H1 (cell line): ENCODE data around the gene SMYD4. TPM values are rescaled to one million over a fixed set of nuclear protein-coding genes. Genes with fewer than 3 reads are reported as not detected.

Experiments
- BRCA1 ChIP-seq: IDR thresholded peaks from 2 replicates; pipeline ENCODE4 v1.6.1; 2012; ENCODE audit warnings: low read depth, low read length, improper control_type of control experiment
- CHD1 ChIP-seq: IDR thresholded peaks from 2 replicates; pipeline ENCODE4 v1.6.1; 2012; ENCODE audit warnings: low read depth, low read length, improper control_type of control experiment
- E2F6 ChIP-seq: IDR thresholded peaks from 2 replicates; pipeline ENCODE4 v1.6.1; 2012; ENCODE audit warnings: inconsistent platforms
- HDAC2 ChIP-seq, 2 experiments: fragments of 300-600 bp in 1 of 2; sonication (generic) in 1 of 2; IDR thresholded peaks; 2 replicates each; pipeline ENCODE4 v1.6.1; 2011 to 2012; ENCODE audit warnings: low read depth in 2 of 2, low read length in 2 of 2, mild to moderate bottlenecking in 2 of 2, moderate library complexity in 2 of 2, borderline replicate concordance in 1 of 2, inconsistent platforms in 1 of 2
- KDM4A ChIP-seq: IDR thresholded peaks from one replicate; pipeline ENCODE4 v1.7.1; 2012; ENCODE audit warnings: low read depth, mild to moderate bottlenecking, moderate library complexity, low read length, inconsistent platforms; ENCODE audit not compliant: severe bottlenecking
- POU5F1 ChIP-seq: IDR thresholded peaks from 2 replicates; pipeline ENCODE4 v1.6.1; 2011; ENCODE audit warnings: low read depth, mild to moderate bottlenecking, low read length, moderate library complexity
- SIRT6 ChIP-seq: IDR thresholded peaks from one replicate; pipeline ENCODE4 v1.7.1; 2012; ENCODE audit warnings: low read length, inconsistent platforms
- SP4 ChIP-seq: IDR thresholded peaks from 2 replicates; pipeline ENCODE4 v1.6.1; 2012; ENCODE audit warnings: low read length, inconsistent platforms
- TAF7 ChIP-seq: optimal IDR thresholded peaks from 2 replicates; pipeline ENCODE3; 2011; ENCODE audit warnings: low read depth, mild to moderate bottlenecking, inconsistent platforms, low read length, moderate library complexity, borderline replicate concordance
- USF2 ChIP-seq: IDR thresholded peaks from 2 replicates; pipeline ENCODE4 v1.6.1; 2011; ENCODE audit warnings: low read length, improper control_type of control experiment
- polyA plus RNA-seq, 7 experiments: library from polyadenylated mRNA; depleted of rRNA in 3 of 7; stranded (reverse) in 5 of 7; unstranded in 2 of 7; fragments of >200 nt in 5 of 7; fragments of 200-250 nt in 2 of 7; gene quantifications; 1 replicate in 5 of 7; 2 replicates in 1 of 7; 4 replicates in 1 of 7; pipeline versions ENCODE4 v1.2.1 to v1.2.3, GENCODE V29; 2011 to 2013; ENCODE audit warnings: missing spikeins in 2 of 7, mixed read lengths in 2 of 7
- total RNA-seq: library from RNA; stranded (reverse); fragmentation: NEBNext Ultra II Directional; extraction: Animal tissue kit (Norgen Biotek cat#: 25700); gene quantifications from 2 replicates; pipeline ENCODE4 v1.2.1, GENCODE V29; 2021

SMYD4 gene
- total and polyA plus RNA-seq, 2 of the 8 experiments (the other 6 are each of a cell fraction or from before 2014, with no cell fraction given), result 10.5 to 23.4 TPM

GRCh38 chr17:1785930-1786329, 43.8 kb downstream of the SMYD4 start (continued):
- TF ChIP-seq E2F6 (no peak), SP4 (no peak), TAF7 (no peak), BRCA1 (no peak), POU5F1 (no peak), CHD1 (no peak), HDAC2 (IDR thresholded peaks at IDR 0.05; ENCODE audit: borderline replicate concordance in 1 of 2, low read depth in 2 of 2, low read length in 2 of 2) (no peak), KDM4A (no peak), SIRT6 (no peak), USF2 (no peak)
